DND-41 (cell line): ENCODE measurements around the gene SLC40A1.

ENCODE experiments used
- CTCF ChIP-seq: IDR thresholded peaks from 2 replicates; pipeline ENCODE4 v1.5.1; 2012; ENCODE audit warnings: borderline replicate concordance, low read length, moderate library complexity, mild to moderate bottlenecking; ENCODE audit not compliant: poor library complexity, severe bottlenecking; ENCODE audit errors: extremely low read depth
- EZH2 ChIP-seq: IDR thresholded peaks from 3 replicates; pipeline ENCODE4 v1.6.1; 2012; ENCODE audit warnings: borderline replicate concordance, low read depth, mild to moderate bottlenecking, moderate library complexity, low read length, inconsistent platforms; ENCODE audit not compliant: severe bottlenecking

- no peak for TF ChIP-seq EZH2
- TF ChIP-seq CTCF, result no peak
Measured at GRCh38 chr2:189527812-189528592, 52.6 kb downstream of the SLC40A1 start.
